HepG2 (cell line): ENCODE measurements around the gene DEPDC5. TPM values are rescaled to one million over a fixed set of nuclear protein-coding genes. Genes with fewer than 3 reads are reported as not detected.

Experiments used
- ATAC-seq: fragments of 200-7000 bp; cut with Tn5 transposase; 3 replicates; pipeline ENCODE4 v1.9.1; 2020; ENCODE audit warnings: mild to moderate bottlenecking, moderate library complexity
- BruUV-seq: library from RNA; stranded (reverse); fragments of 400-500 nt; replicated peaks from 2 replicates; lab custom pipeline; 2021; lab: Mats Ljungman, UMichigan
- CTCF ChIA-PET: fragments of 300-600 bp; formaldehyde crosslinking; extraction: SDS; loops from one replicate; lab custom pipeline; 2021; ENCODE audit warnings: low total read pairs, inconsistent platforms, low intra/inter-chr PET ratio; lab: Yijun Ruan, JAX
- POLR2A ChIA-PET: fragments of 350-600 bp; sonication (Branson Sonifier 250); formaldehyde crosslinking; loops from one replicate; lab custom pipeline; 2020; ENCODE audit warnings: antibody characterized with exemption, inconsistent platforms; lab: Yijun Ruan, JAX
- DNase-seq: peaks from one replicate; pipeline ENCODE4 v3.0.0-alpha.2; 2015; ENCODE audit warnings: low spot score
- FAIRE-seq: peaks from 3 replicates; lab custom pipeline; 2011; peaks lifted over from hg19 to GRCh38; lab: Jason Lieb, UNC
- H2AFZ ChIP-seq: one replicate; pipeline ENCODE4 v1.6.1; 2011; ENCODE audit warnings: low read length, inconsistent platforms
- H3K27ac ChIP-seq: fragments of 300-600 bp; 3 replicates; pipeline ENCODE4 v1.8.0; 2011; ENCODE audit warnings: mixed run types, mild to moderate bottlenecking, mixed read lengths, low read length, inconsistent platforms; ENCODE audit not compliant: insufficient read depth; ENCODE audit errors: extremely low read length
- H3K27me3 ChIP-seq, 2 experiments: fragments of 200-600 bp in 1 of 2; 2 replicates in 1 of 2; 3 replicates in 1 of 2; pipeline versions ENCODE4 v1.6.0 to v1.8.0; 2011; ENCODE audit warnings: low read length in 2 of 2, mild to moderate bottlenecking in 2 of 2, moderate library complexity in 2 of 2, inconsistent platforms in 1 of 2; ENCODE audit not compliant: insufficient read depth in 2 of 2, control insufficient read depth in 1 of 2
- H3K36me3 ChIP-seq, 2 experiments: fragments of 200-600 bp in 1 of 2; replicated peaks in 1 of 2; 2 replicates in 1 of 2; 3 replicates in 1 of 2; pipeline versions ENCODE4 v1.5.1 to v1.8.0; 2011; ENCODE audit warnings: low read length in 2 of 2, inconsistent platforms in 1 of 2; ENCODE audit not compliant: insufficient read depth in 2 of 2, control insufficient read depth in 1 of 2
- H3K4me1 ChIP-seq: 2 replicates; pipeline ENCODE4 v1.5.1; 2012; ENCODE audit warnings: low read length, inconsistent platforms; ENCODE audit not compliant: insufficient read depth
- H3K4me2 ChIP-seq: 2 replicates; pipeline ENCODE4 v1.6.0; 2011; ENCODE audit warnings: low read depth, low read length, inconsistent platforms
- H3K4me3 ChIP-seq, 3 experiments: fragments of 200-600 bp in 1 of 3; sonication (generic), shearing (Covaris generic) in 1 of 3; replicated peaks in 1 of 3; 2 replicates each; pipeline ENCODE4 v1.5.1; 2011 to 2016; ENCODE audit warnings: low read length in 3 of 3, inconsistent platforms in 2 of 3, low read depth in 2 of 3, mild to moderate bottlenecking in 2 of 3, control low read depth in 1 of 3, mixed read lengths in 1 of 3; ENCODE audit not compliant: insufficient read depth in 1 of 3
- H3K79me2 ChIP-seq: one replicate; pipeline ENCODE4 v1.6.1; 2011; ENCODE audit warnings: low read length, inconsistent platforms; ENCODE audit not compliant: insufficient read depth
- H3K9ac ChIP-seq: 2 replicates; pipeline ENCODE4 v1.6.0; 2011; ENCODE audit warnings: mild to moderate bottlenecking, low read depth, low read length, inconsistent platforms; ENCODE audit not compliant: insufficient read depth
- H3K9me3 ChIP-seq: 2 replicates; pipeline ENCODE4 v1.5.1; 2012; ENCODE audit warnings: mild to moderate bottlenecking, low read length
- H4K20me1 ChIP-seq: 2 replicates; pipeline ENCODE4 v1.6.0; 2011; ENCODE audit warnings: inconsistent platforms, mild to moderate bottlenecking, low read length, moderate library complexity; ENCODE audit not compliant: insufficient read depth
- GLI4 ChIP-seq: sonication (generic); formaldehyde crosslinking; IDR thresholded peaks from 2 replicates; pipeline ENCODE4 v1.5.1; 2020; ENCODE audit warnings: missing genetic modification reagents, mild to moderate bottlenecking, moderate library complexity, borderline replicate concordance
- KMT2B ChIP-seq: IDR thresholded peaks from 2 replicates; pipeline ENCODE4 v1.6.1; 2016; ENCODE audit warnings: missing genetic modification reagents, missing compliant biosample characterization
- NFRKB ChIP-seq: fragments of 450-650 bp; IDR thresholded peaks from 2 replicates; pipeline ENCODE4 v1.6.1; 2017
- NFYC ChIP-seq: IDR thresholded peaks from 2 replicates; pipeline ENCODE4 v1.6.1; 2016; ENCODE audit warnings: missing genetic modification reagents, missing compliant biosample characterization
- RFX1 ChIP-seq: fragments of 450-650 bp; IDR thresholded peaks from 2 replicates; pipeline ENCODE4 v1.6.1; 2017
- RFX3 ChIP-seq: IDR thresholded peaks from 2 replicates; pipeline ENCODE4 v1.6.1; 2016; ENCODE audit warnings: missing biosample characterization, missing genetic modification reagents
- RFX5 ChIP-seq: IDR thresholded peaks from 2 replicates; pipeline ENCODE4 v1.6.1; 2011; ENCODE audit warnings: low read depth, low read length, improper control_type of control experiment
- RFXAP ChIP-seq: sonication (generic); formaldehyde crosslinking; IDR thresholded peaks from 2 replicates; pipeline ENCODE4 v1.4.0; 2020; ENCODE audit warnings: missing genetic modification reagents, borderline replicate concordance
- SNRNP70 ChIP-seq: fragments of 200-400 bp; formaldehyde crosslinking; IDR thresholded peaks from 2 replicates; pipeline ENCODE4 v1.6.1; 2017; ENCODE audit warnings: mild to moderate bottlenecking, low read depth, low read length, moderate library complexity
- TAF15 ChIP-seq: fragments of 200-400 bp; formaldehyde crosslinking; IDR thresholded peaks from one replicate; pipeline ENCODE4 v1.6.1; 2018; ENCODE audit warnings: mild to moderate bottlenecking, low read depth, low read length; ENCODE audit not compliant: poor library complexity, severe bottlenecking
- TEF ChIP-seq: sonication (generic); formaldehyde crosslinking; IDR thresholded peaks from 2 replicates; pipeline ENCODE4 v1.5.0; 2020; ENCODE audit warnings: missing genetic modification reagents
- ZHX1 ChIP-seq: sonication (generic); formaldehyde crosslinking; IDR thresholded peaks from 2 replicates; pipeline ENCODE4 v1.8.1; 2022; ENCODE audit warnings: low read depth, mild to moderate bottlenecking, missing genetic modification reagents
- ZNF280B ChIP-seq: sonication (generic); formaldehyde crosslinking; IDR thresholded peaks from 2 replicates; pipeline ENCODE4 v1.5.0; 2020; ENCODE audit warnings: missing genetic modification reagents, mild to moderate bottlenecking, borderline replicate concordance
- ZNF337 ChIP-seq: sonication (generic); formaldehyde crosslinking; IDR thresholded peaks from 2 replicates; pipeline ENCODE4 v1.5.1; 2020; ENCODE audit warnings: missing genetic modification reagents, low read depth, mild to moderate bottlenecking, borderline replicate concordance
- in situ Hi-C: cut with HindIII; loops from 2 replicates; pipeline ENCODE4 v1.10.0; 2017; ENCODE audit warnings: low pct_unique_long_range_greater_than_20kb; ENCODE audit not compliant: extremely low pct_ligation_motif_present
- intact Hi-C: fragments of 100-400 bp; cut with micrococcal nuclease; formaldehyde crosslinking; loops from one replicate; pipeline ENCODE4 v1.10.0; 2022; ENCODE audit not compliant: unreplicated experiment
- polyA plus RNA-seq, 8 experiments: library from polyadenylated mRNA; depleted of rRNA in 3 of 8; stranded (reverse) in 7 of 8; unstranded in 1 of 8; fragments of >200 nt; fragmentation: Illumina TruSeq in 4 of 8; extraction: Trizol in 4 of 8; gene quantifications; 2 replicates each; pipeline versions ENCODE4 v1.2.1 to v1.2.3, GENCODE V29; 2011 to 2016; ENCODE audit warnings: low read depth in 4 of 8, missing spikeins in 1 of 8, mixed read lengths in 1 of 8; ENCODE audit not compliant: insufficient read depth in 1 of 8
- total RNA-seq, 5 experiments: library from RNA; depleted of rRNA; stranded (reverse); fragments of >200 nt; fragmentation: Illumina TruSeq; extraction: Trizol; gene quantifications; 2 replicates each; pipeline ENCODE4 v1.2.3, GENCODE V29; 2016; ENCODE audit warnings: low read depth in 1 of 5

DEPDC5 gene
- total and polyA plus RNA-seq, 2 of the 13 experiments (the other 11 are each of a cell fraction or from before 2014, with no cell fraction given): 9.8 to 12.4 TPM

- DNase-seq (no peak), FAIRE-seq (no peak), ATAC-seq (peak; percentile 58)
- Histone ChIP-seq H3K27me3 (peaks cover 0 to 6% of the 10 kb centered on the region in 2 experiments; a peak in 3 of 5 replicates), H3K9me3 (no peaks in the 10 kb centered on the region), H3K4me3 (no peak overlapping the region), H3K4me2 (no peak overlapping the region), H2AFZ (no peak overlapping the region), H3K36me3 (no peaks in the 10 kb centered on the region), H3K27ac (no peak overlapping the region), H3K4me1 (peaks cover 25% of the 10 kb centered on the region), H3K9ac (no peak overlapping the region), H3K79me2 (no peaks in the 10 kb centered on the region), H4K20me1 (no peaks in the 10 kb centered on the region)
- in situ Hi-C loops: no loop called here
- BruUV-seq: no TSS peak
- CTCF ChIA-PET: no interaction called here
- no peak for TF ChIP-seq KMT2B (CRISPR knock-in tag)
- no peak for TF ChIP-seq NFRKB
- TF ChIP-seq TEF: no peak
- no peak for TF ChIP-seq ZHX1 (CRISPR knock-in tag)
- TF ChIP-seq RFXAP (CRISPR knock-in tag): 0 out of 2 replicates have a peak, but pooled peaks have one; percentile 29
- peak; percentile 15; the same call in 1 of the 2 replicates for TF ChIP-seq RFX1
- TF ChIP-seq RFX5: peak; percentile 84
- TF ChIP-seq GLI4 (CRISPR knock-in tag): no peak
- no peak for TF ChIP-seq ZNF280B (CRISPR knock-in tag)
- TF ChIP-seq RFX3 (CRISPR knock-in tag): 0 out of 2 replicates have a peak, but pooled peaks have one; percentile 17
- no peak for TF ChIP-seq TAF15
- TF ChIP-seq NFYC (CRISPR knock-in tag): peak; percentile 27; the same call in 1 of the 2 replicates
- TF ChIP-seq ZNF337: no peak
- TF ChIP-seq SNRNP70: no peak
- intact Hi-C loops: no loop called here
- POLR2A ChIA-PET: interaction anchor here (1.2 kb wide), 1 partner anchor 15 kb away, joined by 4 read pairs; no protein-coding TSS in a partner anchor
These were observed 173.2 kb downstream of the DEPDC5 start for GRCh38 chr22:31926969-31927368.
